Measurements from ENCODE around the gene TIGIT.

DNA sequence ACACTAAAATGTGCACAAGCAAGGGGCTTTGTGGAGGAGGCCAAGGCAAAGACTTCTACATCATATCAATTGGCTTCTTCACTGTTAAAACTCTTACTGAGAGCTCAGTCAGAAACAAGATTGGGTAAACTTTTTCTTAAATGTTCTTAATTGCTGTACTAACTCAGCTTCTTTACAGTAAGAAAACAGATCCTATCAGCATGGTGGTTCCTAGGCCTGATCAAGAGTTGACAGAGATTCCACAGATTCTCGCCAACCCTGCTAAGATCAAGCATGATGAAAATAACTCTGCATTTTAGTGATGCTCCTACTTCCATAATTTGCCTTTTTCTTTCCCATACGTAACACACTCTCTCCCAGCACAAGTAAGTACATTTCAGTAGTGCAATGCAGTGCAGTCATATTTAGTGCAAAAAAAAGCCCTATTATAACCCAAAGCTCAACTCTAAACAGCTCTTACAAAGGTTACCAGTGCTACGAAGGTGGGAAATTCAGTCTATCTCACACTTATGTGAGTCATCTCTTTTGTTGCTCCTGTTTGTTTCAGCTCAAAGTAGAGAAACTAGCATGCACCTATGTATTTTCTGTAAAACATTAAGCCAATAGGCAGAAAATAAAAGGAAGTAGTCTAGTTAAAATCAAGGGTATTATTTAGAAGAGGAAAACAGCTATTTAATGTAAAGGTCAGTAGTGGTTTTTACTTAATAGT is 29.9 kb downstream of the TIGIT start:
- TF ChIP-seq POLR2A (IDR thresholded peaks at IDR 0.05), result no peak
- no peak for TF ChIP-seq POLR2AphosphoS5 (IDR thresholded peaks at IDR 0.05)
- TF ChIP-seq, protein P1, sequence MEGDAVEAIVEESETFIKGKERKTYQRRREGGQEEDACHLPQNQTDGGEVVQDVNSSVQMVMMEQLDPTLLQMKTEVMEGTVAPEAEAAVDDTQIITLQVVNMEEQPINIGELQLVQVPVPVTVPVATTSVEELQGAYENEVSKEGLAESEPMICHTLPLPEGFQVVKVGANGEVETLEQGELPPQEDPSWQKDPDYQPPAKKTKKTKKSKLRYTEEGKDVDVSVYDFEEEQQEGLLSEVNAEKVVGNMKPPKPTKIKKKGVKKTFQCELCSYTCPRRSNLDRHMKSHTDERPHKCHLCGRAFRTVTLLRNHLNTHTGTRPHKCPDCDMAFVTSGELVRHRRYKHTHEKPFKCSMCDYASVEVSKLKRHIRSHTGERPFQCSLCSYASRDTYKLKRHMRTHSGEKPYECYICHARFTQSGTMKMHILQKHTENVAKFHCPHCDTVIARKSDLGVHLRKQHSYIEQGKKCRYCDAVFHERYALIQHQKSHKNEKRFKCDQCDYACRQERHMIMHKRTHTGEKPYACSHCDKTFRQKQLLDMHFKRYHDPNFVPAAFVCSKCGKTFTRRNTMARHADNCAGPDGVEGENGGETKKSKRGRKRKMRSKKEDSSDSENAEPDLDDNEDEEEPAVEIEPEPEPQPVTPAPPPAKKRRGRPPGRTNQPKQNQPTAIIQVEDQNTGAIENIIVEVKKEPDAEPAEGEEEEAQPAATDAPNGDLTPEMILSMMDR (IDR thresholded peaks at IDR 0.05), result no peak
